Stimulated activated CD8-positive, alpha-beta memory T cell treated with anti-CD3 and anti-CD28 coated beads, Interleukin-4, amount 100 ng/mL, for 48 hours (primary cell): ENCODE results near the gene ZNF726.
"Not testable (repeated sequence)": the region's sequence is repeated elsewhere in the genome, so short reads cannot be mapped to it uniquely, and the experiment has no call there.

ENCODE experiments used
- DNase-seq: peaks from one replicate; pipeline ENCODE4 v3.0.0-alpha.2; 2020

The ZNF726 gene

GRCh38 chr19:23914402-23915286 lies at the start of gene ZNF726:
TSS of gene ZNF726 (plus strand) at chr19:23914886. CDS start at chr19:23914995, 109 bp downstream.
- peak; percentile 87 for DNase-seq

GRCh38 chr19:23867895-23868294 lies 46.8 kb upstream of the ZNF726 start:
- no peak for DNase-seq

DNA sequence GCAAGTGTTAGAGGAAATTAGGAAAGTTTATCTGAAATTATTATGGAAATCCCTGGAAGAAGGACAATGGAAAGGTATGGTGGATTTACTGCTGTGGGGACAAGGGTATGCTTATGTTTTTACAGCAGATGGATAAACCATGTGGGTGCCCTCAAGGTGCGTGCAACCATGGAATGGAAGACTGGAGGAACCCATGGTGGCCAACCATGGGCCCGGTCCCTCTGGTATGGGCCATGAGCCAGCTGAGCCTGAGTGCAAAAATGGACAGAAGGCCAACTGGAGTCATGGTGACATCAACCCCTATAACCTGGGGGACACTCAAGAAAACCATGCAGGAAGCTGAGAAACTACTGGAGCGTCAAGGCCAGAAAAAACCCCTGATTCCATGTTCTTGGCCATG lies 46.1 kb upstream of the ZNF726 start:
- DNase-seq = no peak

- DNase-seq = no peak
Observed at GRCh38 chr19:23872282-23872919, 42.3 kb upstream of the ZNF726 start.

DNA sequence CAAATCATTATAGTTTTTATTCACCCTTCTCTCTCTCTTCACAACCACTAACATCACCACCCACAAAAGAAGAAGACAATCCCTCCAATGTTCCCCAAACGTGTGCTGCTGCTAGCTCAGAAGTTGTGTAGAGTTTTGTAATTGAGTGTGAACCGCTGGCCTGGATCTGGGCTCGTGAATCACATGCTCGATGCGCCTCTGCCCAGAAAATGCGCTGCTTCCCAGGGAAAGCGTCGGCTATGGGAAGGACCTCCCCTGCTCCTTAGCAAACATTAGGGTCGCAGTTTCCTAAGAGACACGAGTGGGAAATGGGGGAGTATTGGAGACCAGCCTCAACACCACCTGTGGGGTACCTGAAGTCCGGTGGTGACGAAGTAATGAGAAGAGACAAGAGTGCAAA lies 38.4 kb upstream of the ZNF726 start:
- DNase-seq = no peak

- DNase-seq = not testable (repeated sequence)
Observed at GRCh38 chr19:23876756-23877155, 37.9 kb upstream of the ZNF726 start.

DNA sequence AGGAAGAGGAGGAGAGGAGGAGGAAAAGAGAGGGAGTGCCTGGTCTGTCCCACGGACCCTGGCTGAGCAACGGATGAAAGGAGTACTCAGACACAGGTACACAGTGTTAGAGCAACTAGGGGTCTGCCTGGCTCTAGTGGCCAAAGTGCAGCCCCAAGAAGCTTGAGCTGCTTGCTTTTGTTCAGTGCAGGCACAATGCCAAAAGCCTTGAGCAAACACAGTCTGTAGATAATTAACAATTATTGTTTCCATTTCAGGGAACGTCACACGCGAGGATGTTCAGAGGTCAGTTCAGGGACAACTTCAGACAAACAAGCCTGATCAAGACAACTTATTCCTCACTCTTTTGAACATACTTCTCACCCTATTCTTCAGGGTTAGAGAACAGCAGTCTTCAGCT lies 32.2 kb upstream of the ZNF726 start:
- DNase-seq = no peak

DNA sequence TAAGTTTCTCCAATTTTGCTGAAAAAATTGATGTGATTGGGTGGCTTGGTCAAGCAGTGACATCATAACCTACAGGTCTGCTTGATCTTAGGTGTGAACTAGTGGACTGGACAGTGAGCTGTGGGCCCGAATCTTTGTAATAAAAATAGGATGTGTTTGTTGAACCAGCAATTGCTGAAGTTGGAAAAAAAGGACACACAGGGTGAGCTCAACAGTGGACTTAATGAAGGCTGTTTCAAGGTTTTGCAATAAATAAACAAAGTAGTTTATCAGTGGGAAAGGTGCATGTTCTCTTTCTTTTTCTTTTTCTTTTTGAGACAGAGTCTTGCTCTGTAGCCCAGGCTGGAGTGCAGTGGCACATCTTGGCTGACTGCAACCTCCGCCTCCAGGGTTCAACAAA lies 30.3 kb upstream of the ZNF726 start:
- DNase-seq = no peak

- DNase-seq = no peak
Observed at GRCh38 chr19:23887642-23888041, 27.0 kb upstream of the ZNF726 start.

DNA sequence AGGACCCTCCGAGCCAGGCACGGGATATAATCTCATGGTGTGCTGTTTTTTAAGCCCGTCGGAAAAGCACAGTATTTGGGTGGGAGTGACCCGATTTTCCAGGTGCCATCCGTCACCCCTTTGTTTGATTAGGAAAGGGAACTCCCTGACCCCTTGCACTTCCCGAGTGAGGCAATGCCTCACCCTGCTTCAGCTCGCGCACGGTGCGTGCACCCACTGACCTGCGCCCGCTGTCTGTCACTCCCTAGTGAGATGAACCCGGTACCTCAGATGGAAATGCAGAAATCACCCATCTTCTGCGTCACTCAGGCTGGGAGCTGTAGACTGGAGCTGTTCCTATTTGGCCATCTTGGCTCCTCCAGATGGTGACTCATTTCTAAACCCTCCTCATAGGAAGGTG lies 18.6 kb upstream of the ZNF726 start:
- DNase-seq = not testable (repeated sequence)

DNA sequence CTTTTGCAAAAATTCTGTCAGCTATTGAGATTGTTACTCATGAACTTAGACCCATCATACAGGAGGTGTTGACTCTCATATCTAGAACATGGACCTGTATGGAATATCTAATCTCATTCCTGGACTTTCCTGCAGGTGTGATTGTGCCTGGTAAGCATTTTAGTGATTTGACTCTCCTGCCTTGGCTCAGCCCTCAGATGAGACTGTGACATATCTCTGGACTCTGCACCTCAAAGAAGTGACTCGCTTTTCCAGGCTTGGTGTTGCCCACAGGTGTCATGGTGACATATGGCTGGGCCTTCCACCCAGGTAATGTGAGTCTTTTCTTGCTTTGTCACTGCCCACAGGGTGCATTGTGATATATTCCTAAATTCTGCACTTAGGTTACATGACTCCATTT lies 17.8 kb upstream of the ZNF726 start:
- no peak for DNase-seq

- no peak for DNase-seq
Observed at GRCh38 chr19:23901360-23901759, 13.3 kb upstream of the ZNF726 start.

DNA sequence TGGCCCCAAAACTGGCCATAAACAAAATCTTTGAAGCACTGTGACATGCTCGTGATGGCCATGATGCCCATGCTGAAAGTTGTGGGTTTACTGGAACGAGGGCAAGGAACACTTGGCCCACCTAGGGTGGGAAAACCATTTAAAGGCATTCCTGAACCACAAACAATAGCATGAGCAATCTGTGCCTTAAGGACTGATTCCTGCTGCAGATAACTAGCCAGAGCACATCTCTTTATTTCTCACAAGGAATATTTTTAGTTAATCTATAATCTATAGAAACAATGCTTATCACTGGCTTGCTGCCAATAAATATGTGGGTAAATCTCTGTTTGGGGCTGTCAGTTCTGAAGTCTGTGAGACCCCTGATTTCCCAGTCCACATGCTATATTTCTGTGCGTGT lies 10.3 kb upstream of the ZNF726 start:
- no peak for DNase-seq

GRCh38 chr19:23905771-23906170 lies 8.9 kb upstream of the ZNF726 start:
- no peak for DNase-seq

GRCh38 chr19:23906835-23907234 lies 7.9 kb upstream of the ZNF726 start:
- no peak for DNase-seq

DNA sequence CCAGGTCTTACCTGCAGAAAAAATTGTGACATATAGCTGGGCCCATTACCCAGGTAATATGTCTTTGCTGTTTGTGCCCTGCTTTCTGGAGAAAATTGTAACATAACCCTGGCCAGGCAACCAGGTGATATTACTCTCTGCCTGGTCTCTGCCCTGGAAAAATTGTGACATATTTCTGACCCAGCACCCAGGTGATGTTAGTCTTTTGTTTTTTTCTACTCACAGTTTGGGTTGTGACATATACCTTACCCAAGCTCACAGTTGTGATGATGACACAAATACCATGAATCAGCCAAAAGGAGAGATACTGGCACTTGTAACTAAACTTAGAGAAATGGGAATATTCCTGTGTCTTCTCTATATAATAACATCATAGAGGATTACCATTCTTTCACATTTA lies 6.5 kb upstream of the ZNF726 start:
- DNase-seq = no peak

DNA sequence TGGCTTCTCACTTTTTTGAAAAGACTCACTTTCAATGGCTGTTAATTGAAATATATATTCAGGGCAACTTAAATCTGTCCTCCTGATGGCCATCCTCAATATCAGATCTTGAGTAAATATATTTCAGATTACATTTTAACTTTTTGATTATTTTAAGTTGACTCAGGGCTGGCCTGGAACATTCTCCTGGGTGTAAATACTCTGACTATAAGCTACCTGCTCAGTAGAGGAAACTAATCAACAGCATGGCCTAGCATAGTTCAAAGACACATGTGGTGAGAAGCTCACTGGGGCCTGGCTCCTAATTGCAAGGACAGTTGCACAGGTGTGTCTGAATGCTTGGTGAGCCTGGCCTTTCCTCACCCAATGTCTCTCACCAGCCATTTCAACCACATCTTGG lies 5.5 kb upstream of the ZNF726 start:
- DNase-seq = no peak

DNA sequence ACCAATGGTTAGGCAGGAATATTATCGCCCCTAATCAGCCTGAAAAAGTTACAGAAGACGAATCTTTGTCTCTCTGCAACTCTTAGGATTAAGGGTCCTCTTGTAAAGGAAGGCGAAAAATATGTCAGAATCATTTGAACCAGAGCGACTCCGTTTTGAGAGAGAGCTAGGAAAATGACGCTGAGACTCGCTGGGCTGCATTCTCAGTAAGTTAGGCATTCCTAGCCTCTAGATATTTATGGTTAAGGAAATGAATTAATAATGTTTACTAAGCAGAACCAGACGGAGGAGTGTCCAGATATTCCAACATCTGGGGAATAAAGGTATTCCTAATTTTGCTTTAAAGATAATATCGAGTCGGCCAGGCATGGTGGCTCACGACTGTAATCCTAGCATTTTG lies 755 bp upstream of the ZNF726 start:
- no peak for DNase-seq

GRCh38 chr19:23916991-23917390 lies 2.3 kb downstream of the ZNF726 start:
- no peak for DNase-seq

DNA sequence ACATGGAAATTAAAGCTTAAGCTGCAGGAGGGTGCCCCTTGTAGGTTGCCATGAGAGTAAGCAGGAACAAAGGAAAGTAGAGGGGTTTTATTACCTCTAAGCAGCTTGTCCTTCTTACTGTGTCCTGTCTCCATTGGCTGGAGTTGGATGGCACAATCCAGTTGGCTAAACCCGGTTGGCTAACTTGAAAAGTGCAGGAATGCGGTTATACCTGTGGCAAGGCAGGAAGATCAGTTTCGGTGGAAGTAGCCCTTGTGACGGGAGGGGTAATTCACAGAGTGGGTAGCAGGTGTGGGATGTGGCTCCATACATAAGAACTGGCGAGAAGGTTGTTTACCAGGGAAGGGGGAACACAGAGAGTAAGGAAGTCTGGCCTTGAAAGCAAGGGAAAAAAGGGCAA lies 3.2 kb downstream of the ZNF726 start:
- DNase-seq = no peak

GRCh38 chr19:23925285-23925684 lies 10.6 kb downstream of the ZNF726 start:
- no peak for DNase-seq

DNA sequence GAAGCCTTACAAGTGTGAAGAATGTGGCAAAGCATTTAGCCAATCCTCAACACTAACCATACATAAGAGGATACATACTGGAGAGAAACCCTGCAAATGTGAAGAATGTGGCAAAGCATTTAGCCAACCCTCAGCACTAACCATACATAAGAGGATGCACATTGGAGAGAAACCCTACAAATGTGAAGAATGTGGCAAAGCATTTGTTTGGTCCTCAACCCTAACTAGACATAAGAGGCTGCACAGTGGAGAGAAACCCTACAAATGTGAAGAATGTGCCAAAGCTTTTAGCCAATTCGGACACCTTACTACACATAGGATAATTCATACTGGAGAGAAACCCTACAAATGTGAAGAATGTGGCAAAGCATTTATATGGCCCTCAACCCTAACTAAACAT lies 18.2 kb downstream of the ZNF726 start:
- no peak for DNase-seq

- not testable (repeated sequence) for DNase-seq
Observed at GRCh38 chr19:23937031-23937430, 22.3 kb downstream of the ZNF726 start.

- DNase-seq = no peak
Observed at GRCh38 chr19:23943411-23943810, 28.7 kb downstream of the ZNF726 start.

DNA sequence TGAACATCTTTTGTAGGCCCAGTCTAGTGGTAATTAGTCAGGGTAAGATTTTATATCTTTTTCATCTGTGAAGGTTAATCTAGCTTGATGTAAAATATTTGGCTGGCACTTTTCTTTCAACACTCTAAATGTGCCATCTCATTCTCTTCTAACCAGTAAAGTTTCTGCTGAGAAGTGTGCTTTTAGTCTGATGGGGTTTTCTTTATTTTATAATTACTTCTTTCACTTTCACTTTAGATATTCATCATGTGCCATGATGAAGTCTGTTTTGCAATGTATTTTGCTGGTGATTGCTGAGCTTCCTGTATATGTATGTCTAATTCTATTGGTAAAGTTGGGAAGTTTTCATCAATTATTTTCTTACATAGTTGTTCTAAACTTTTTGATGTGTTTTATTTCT lies 31.9 kb downstream of the ZNF726 start:
- DNase-seq = no peak
